B cell (primary cell): ENCODE data around the gene WDR33. TPM values are rescaled to one million over a fixed set of nuclear protein-coding genes. Genes with fewer than 3 reads are reported as not detected.

ENCODE experiments used
- ATAC-seq: fragments of 200-7000 bp; cut with Tn5 transposase; one replicate; pipeline ENCODE4 v1.10.0; 2021; ENCODE audit warnings: low read depth, mild to moderate bottlenecking, moderate number of reproducible peaks, moderate library complexity
- CTCF ChIA-PET: fragments of 350-600 bp; sonication (Branson Sonifier 250); formaldehyde crosslinking; loops from one replicate; lab custom pipeline; 2021; ENCODE audit warnings: antibody characterized with exemption, inconsistent platforms; lab: Charles Lee
- POLR2A ChIA-PET: fragments of 350-600 bp; sonication (Branson Sonifier 250); formaldehyde crosslinking; loops from one replicate; lab custom pipeline; 2021; ENCODE audit warnings: antibody characterized with exemption; lab: Charles Lee
- DNase-seq: peaks from one replicate; pipeline ENCODE4 v3.0.0; 2013
- H2AFZ ChIP-seq: 2 replicates; pipeline ENCODE4 v1.6.1; 2012; ENCODE audit warnings: mild to moderate bottlenecking, low read depth, low read length; ENCODE audit not compliant: insufficient read depth, poor library complexity, severe bottlenecking
- H3K27ac ChIP-seq, 2 donors: 1 replicate in 1 of 2; 2 replicates in 1 of 2; pipeline ENCODE4 v1.5.1; 2012 to 2013; ENCODE audit warnings: low read length in 2 of 2, mild to moderate bottlenecking in 2 of 2, moderate library complexity in 1 of 2
- H3K27me3 ChIP-seq, 4 experiments: fragments of 200-600 bp in 1 of 4; sonication (generic) in 1 of 4; replicated peaks in 1 of 4; 1 replicate in 2 of 4; 2 replicates in 2 of 4; pipeline versions ENCODE4 v1.6.1 to v1.7.0; 2013 to 2016; ENCODE audit warnings: low read length in 3 of 4, mild to moderate bottlenecking in 2 of 4, mixed read lengths in 1 of 4, moderate library complexity in 1 of 4; ENCODE audit not compliant: insufficient read depth in 4 of 4, control insufficient read depth in 3 of 4; ENCODE audit errors: control extremely low read depth in 1 of 4
- H3K36me3 ChIP-seq, 2 experiments: replicated peaks in 1 of 2; 1 replicate in 1 of 2; 2 replicates in 1 of 2; pipeline versions ENCODE4 v1.6.1 to v1.7.1; 2013; ENCODE audit warnings: low read length in 1 of 2; ENCODE audit not compliant: insufficient read depth in 2 of 2, control insufficient read depth in 1 of 2; ENCODE audit errors: control extremely low read depth in 1 of 2, extremely low read depth in 1 of 2
- H3K4me1 ChIP-seq, 2 donors: fragments of 200-600 bp in 1 of 2; sonication (generic) in 1 of 2; 1 replicate in 1 of 2; 2 replicates in 1 of 2; pipeline versions ENCODE4 v1.5.1 to v1.6.1; 2013 to 2017; ENCODE audit warnings: low read length in 2 of 2; ENCODE audit not compliant: control insufficient read depth in 2 of 2, insufficient read depth in 2 of 2
- H3K4me2 ChIP-seq: replicated peaks from 2 replicates; pipeline ENCODE3; 2012; ENCODE audit warnings: mild to moderate bottlenecking, low read depth, low read length; ENCODE audit not compliant: poor library complexity, severe bottlenecking
- H3K4me3 ChIP-seq, 5 experiments: fragments of 200-600 bp in 1 of 5; sonication (generic) in 1 of 5; 1 replicate in 3 of 5; 2 replicates in 2 of 5; pipeline versions ENCODE4 v1.5.1 to v1.7.0; 2011 to 2016; ENCODE audit warnings: low read length in 4 of 5, mild to moderate bottlenecking in 4 of 5, low read depth in 2 of 5, control low read depth in 1 of 5, moderate library complexity in 1 of 5; ENCODE audit not compliant: insufficient read depth in 1 of 5; ENCODE audit errors: control extremely low read depth in 1 of 5, extremely low read depth in 1 of 5
- H3K79me2 ChIP-seq: fragments of 200-600 bp; sonication (generic); one replicate; pipeline ENCODE4 v1.6.0; 2016; ENCODE audit warnings: low read length; ENCODE audit not compliant: control insufficient read depth, insufficient read depth
- H3K9ac ChIP-seq: fragments of 200-600 bp; sonication (generic); 2 replicates; pipeline ENCODE4 v1.6.1; 2017; ENCODE audit warnings: mild to moderate bottlenecking, low read length, moderate library complexity
- H3K9me3 ChIP-seq, 3 donors: one replicate each; pipeline versions ENCODE4 v1.6.1 to v1.7.1; 2013; ENCODE audit warnings: low read length in 2 of 3; ENCODE audit not compliant: control insufficient read depth in 2 of 3, insufficient read depth in 1 of 3; ENCODE audit errors: control extremely low read depth in 1 of 3
- H4K20me1 ChIP-seq: 2 replicates; pipeline ENCODE4 v1.6.0; 2012; ENCODE audit warnings: mild to moderate bottlenecking, low read length; ENCODE audit not compliant: insufficient read depth, control insufficient read depth, poor library complexity, severe bottlenecking
- H3K27ac Mint-ChIP-seq: one replicate; pipeline ENCODE4 v1.8.0; 2021; ENCODE audit warnings: mixed read lengths
- H3K27me3 Mint-ChIP-seq: one replicate; pipeline ENCODE4 v1.8.0; 2021; ENCODE audit warnings: mixed read lengths
- H3K4me1 Mint-ChIP-seq: one replicate; pipeline ENCODE4 v1.8.0; 2021; ENCODE audit warnings: mixed read lengths
- H3K4me3 Mint-ChIP-seq: one replicate; pipeline ENCODE4 v1.8.0; 2021; ENCODE audit warnings: mixed read lengths
- H3K9me3 Mint-ChIP-seq: one replicate; pipeline ENCODE4 v1.8.0; 2022; ENCODE audit warnings: mixed read lengths; ENCODE audit not compliant: insufficient read depth
- CTCF ChIP-seq: fragments of 200-600 bp; IDR thresholded peaks from one replicate; pipeline ENCODE4 v1.8.0; 2022; ENCODE audit warnings: antibody characterized with exemption, mild to moderate bottlenecking
- EZH2 ChIP-seq: IDR thresholded peaks from 2 replicates; pipeline ENCODE4 v1.6.1; 2012; ENCODE audit warnings: borderline replicate concordance, low read depth, mild to moderate bottlenecking, moderate library complexity, low read length; ENCODE audit not compliant: insufficient read depth, poor library complexity, severe bottlenecking
- WGBS: methylation state at CpG from one replicate; pipeline ENCODE4 v1.1.5; 2013; ENCODE audit warnings: missing lambda C conversion rate; ENCODE audit not compliant: insufficient coverage; 5-methylcytosine and 5-hydroxymethylcytosine counted together
- intact Hi-C: fragments of 100-400 bp; cut with micrococcal nuclease; formaldehyde crosslinking; loops from one replicate; pipeline ENCODE4 v1.10.0; 2022
- polyA plus RNA-seq: library from polyadenylated mRNA; depleted of rRNA; stranded (reverse); fragments of >200 nt; gene quantifications from 2 replicates; pipeline ENCODE4 v1.2.3, GENCODE V29; 2012
- total RNA-seq, 2 donors: library from RNA; stranded (reverse); fragments of 120-200 nt in 1 of 2; gene quantifications; 1 replicate in 1 of 2; 2 replicates in 1 of 2; pipeline versions ENCODE4 v1.2.3 to v1.2.4, GENCODE V29; 2013 to 2022

Gene WDR33
- total and polyA plus RNA-seq, 2 donors (not counting 1 experiment from before 2014, with no cell fraction given) = 17.2 to 101 TPM

GRCh38 chr2:127740665-127741288 lies 70.2 kb downstream of the WDR33 start:
- H3K36me3 ChIP-seq = peaks cover 7 to 18% of the 10 kb centered on the region in 2 experiments
- ATAC-seq (no peak), DNase-seq (no peak)
- no peaks in the 10 kb centered on the region for H3K27me3 ChIP-seq
- no peaks in the 10 kb centered on the region for H3K27me3 Mint-ChIP-seq
- TF ChIP-seq CTCF (no peak), EZH2 (no peak)
- H3K27ac ChIP-seq = no peak overlapping the region
- no peak overlapping the region for H2AFZ ChIP-seq
- no peaks in the 10 kb centered on the region for H3K4me1 Mint-ChIP-seq
- no peaks in the 10 kb centered on the region for H4K20me1 ChIP-seq
- H3K4me2 ChIP-seq = no peak overlapping the region
- intact Hi-C loops = no loop called here
- ChIA-PET CTCF (no interaction called here), POLR2A (interaction anchor here (0.5 kb wide), 1 partner anchor 9 kb away, joined by 7 read pairs; no protein-coding TSS in a partner anchor)
- 100% methylated on average over 1 of the region's 3 CpGs for WGBS
- H3K9ac ChIP-seq = no peak overlapping the region
- H3K79me2 ChIP-seq = no peaks in the 10 kb centered on the region
- no peak overlapping the region for H3K4me3 ChIP-seq
- H3K4me3 Mint-ChIP-seq = no peak overlapping the region
- H3K9me3 ChIP-seq = no peaks in the 10 kb centered on the region
- no peak overlapping the region for H3K27ac Mint-ChIP-seq
- no peaks in the 10 kb centered on the region for H3K4me1 ChIP-seq
- no peaks in the 10 kb centered on the region for H3K9me3 Mint-ChIP-seq

- Mint-ChIP-seq H3K4me1 (no peaks in the 10 kb centered on the region), H3K27me3 (no peaks in the 10 kb centered on the region), H3K9me3 (no peaks in the 10 kb centered on the region), H3K4me3 (no peak overlapping the region), H3K27ac (no peak overlapping the region)
- TF ChIP-seq CTCF = no peak
- TF ChIP-seq EZH2 = no peak
- POLR2A ChIA-PET = no interaction called here
- Histone ChIP-seq H4K20me1 (no peaks in the 10 kb centered on the region), H3K9me3 (no peaks in the 10 kb centered on the region), H2AFZ (no peak overlapping the region), H3K27me3 (no peaks in the 10 kb centered on the region), H3K36me3 (peaks cover 1 to 16% of the 10 kb centered on the region in 2 experiments), H3K9ac (no peak overlapping the region), H3K4me2 (no peak overlapping the region), H3K4me3 (no peak overlapping the region), H3K27ac (no peak overlapping the region), H3K4me1 (no peaks in the 10 kb centered on the region), H3K79me2 (no peaks in the 10 kb centered on the region)
- CTCF ChIA-PET = no interaction called here
- DNase-seq (no peak), ATAC-seq (no peak)
- no CpG with 5 or more reads among the region's 1 CpG for WGBS
- intact Hi-C loops = no loop called here
These were observed 71.2 kb downstream of the WDR33 start for GRCh38 chr2:127739800-127740199.
